ENCODE measurements around the gene ATXN7L3. TPM values are rescaled to one million over a fixed set of nuclear protein-coding genes. Genes with fewer than 3 reads are reported as not detected.

ATXN7L3 gene
- total and polyA plus RNA-seq, 9 of the 15 experiments (the other 6 are each of a cell fraction or from before 2014, with no cell fraction given) = 0.62 to 66.1 (median 33.2) TPM

GRCh38 chr17:44200478-44201155 is 933 bp upstream of the ATXN7L3 start (continued):
- TF ChIP-seq POLR2H (tag; IDR thresholded peaks at IDR 0.05; ENCODE audit: low read depth) = no peak
- TF ChIP-seq ELF2 (CRISPR knock-in tag; IDR thresholded peaks at IDR 0.05) = no peak
- TF ChIP-seq TAL1 (IDR thresholded peaks at IDR 0.05) = no peak
- TF ChIP-seq ZNF551 (CRISPR knock-in tag; IDR thresholded peaks at IDR 0.05) = no peak
- TF ChIP-seq, protein P1, sequence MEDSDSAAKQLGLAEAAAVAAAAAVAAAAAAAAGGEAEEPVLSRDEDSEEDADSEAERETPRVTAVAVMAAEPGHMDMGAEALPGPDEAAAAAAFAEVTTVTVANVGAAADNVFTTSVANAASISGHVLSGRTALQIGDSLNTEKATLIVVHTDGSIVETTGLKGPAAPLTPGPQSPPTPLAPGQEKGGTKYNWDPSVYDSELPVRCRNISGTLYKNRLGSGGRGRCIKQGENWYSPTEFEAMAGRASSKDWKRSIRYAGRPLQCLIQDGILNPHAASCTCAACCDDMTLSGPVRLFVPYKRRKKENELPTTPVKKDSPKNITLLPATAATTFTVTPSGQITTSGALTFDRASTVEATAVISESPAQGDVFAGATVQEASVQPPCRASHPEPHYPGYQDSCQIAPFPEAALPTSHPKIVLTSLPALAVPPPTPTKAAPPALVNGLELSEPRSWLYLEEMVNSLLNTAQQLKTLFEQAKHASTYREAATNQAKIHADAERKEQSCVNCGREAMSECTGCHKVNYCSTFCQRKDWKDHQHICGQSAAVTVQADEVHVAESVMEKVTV (CRISPR knock-in tag; IDR thresholded peaks at IDR 0.05) = no peak
- TF ChIP-seq, protein P2, sequence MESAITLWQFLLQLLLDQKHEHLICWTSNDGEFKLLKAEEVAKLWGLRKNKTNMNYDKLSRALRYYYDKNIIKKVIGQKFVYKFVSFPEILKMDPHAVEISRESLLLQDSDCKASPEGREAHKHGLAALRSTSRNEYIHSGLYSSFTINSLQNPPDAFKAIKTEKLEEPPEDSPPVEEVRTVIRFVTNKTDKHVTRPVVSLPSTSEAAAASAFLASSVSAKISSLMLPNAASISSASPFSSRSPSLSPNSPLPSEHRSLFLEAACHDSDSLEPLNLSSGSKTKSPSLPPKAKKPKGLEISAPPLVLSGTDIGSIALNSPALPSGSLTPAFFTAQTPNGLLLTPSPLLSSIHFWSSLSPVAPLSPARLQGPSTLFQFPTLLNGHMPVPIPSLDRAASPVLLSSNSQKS (CRISPR knock-in tag; IDR thresholded peaks at IDR 0.05) = no peak
- TF ChIP-seq CEBPB (tag; IDR thresholded peaks at IDR 0.05) = no peak
- TF ChIP-seq RBM25 (IDR thresholded peaks at IDR 0.05; ENCODE audit: low read depth, low read length, severe bottlenecking) = no peak
- no peak for TF ChIP-seq ZKSCAN8 (CRISPR knock-in tag; IDR thresholded peaks at IDR 0.05)
- no peak for TF ChIP-seq ZNF584 (CRISPR knock-in tag; IDR thresholded peaks at IDR 0.05; ENCODE audit: low read depth)
- no peak for TF ChIP-seq BCOR (IDR thresholded peaks at IDR 0.05)
- TF ChIP-seq, protein P3, sequence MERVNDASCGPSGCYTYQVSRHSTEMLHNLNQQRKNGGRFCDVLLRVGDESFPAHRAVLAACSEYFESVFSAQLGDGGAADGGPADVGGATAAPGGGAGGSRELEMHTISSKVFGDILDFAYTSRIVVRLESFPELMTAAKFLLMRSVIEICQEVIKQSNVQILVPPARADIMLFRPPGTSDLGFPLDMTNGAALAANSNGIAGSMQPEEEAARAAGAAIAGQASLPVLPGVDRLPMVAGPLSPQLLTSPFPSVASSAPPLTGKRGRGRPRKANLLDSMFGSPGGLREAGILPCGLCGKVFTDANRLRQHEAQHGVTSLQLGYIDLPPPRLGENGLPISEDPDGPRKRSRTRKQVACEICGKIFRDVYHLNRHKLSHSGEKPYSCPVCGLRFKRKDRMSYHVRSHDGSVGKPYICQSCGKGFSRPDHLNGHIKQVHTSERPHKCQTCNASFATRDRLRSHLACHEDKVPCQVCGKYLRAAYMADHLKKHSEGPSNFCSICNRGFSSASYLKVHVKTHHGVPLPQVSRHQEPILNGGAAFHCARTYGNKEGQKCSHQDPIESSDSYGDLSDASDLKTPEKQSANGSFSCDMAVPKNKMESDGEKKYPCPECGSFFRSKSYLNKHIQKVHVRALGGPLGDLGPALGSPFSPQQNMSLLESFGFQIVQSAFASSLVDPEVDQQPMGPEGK (CRISPR knock-in tag; IDR thresholded peaks at IDR 0.05; ENCODE audit: borderline replicate concordance) = no peak
- peak; percentile 34; the same call in 1 of the 2 replicates for TF ChIP-seq NR2C2 (CRISPR knock-in tag; IDR thresholded peaks at IDR 0.05)
- no peak for TF ChIP-seq NR2C2 (tag; IDR thresholded peaks at IDR 0.05)
- TF ChIP-seq, protein P4, sequence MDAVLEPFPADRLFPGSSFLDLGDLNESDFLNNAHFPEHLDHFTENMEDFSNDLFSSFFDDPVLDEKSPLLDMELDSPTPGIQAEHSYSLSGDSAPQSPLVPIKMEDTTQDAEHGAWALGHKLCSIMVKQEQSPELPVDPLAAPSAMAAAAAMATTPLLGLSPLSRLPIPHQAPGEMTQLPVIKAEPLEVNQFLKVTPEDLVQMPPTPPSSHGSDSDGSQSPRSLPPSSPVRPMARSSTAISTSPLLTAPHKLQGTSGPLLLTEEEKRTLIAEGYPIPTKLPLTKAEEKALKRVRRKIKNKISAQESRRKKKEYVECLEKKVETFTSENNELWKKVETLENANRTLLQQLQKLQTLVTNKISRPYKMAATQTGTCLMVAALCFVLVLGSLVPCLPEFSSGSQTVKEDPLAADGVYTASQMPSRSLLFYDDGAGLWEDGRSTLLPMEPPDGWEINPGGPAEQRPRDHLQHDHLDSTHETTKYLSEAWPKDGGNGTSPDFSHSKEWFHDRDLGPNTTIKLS (IDR thresholded peaks at IDR 0.05; ENCODE audit: borderline replicate concordance, low read depth) = no peak
- no peak; the same call in 1 of the 2 replicates for TF ChIP-seq DPF2 (IDR thresholded peaks at IDR 0.05)
- TF ChIP-seq ZNF76 (CRISPR knock-in tag; IDR thresholded peaks at IDR 0.05; ENCODE audit: borderline replicate concordance) = no peak

Measured in K562 (cell line).